GM08714 (cell line): ENCODE measurements around the gene SLC26A3.

Source experiments
- H3K4me3 ChIP-seq: fragments of 200-500 bp; sonication (Bioruptor generic); 2 replicates; pipeline ENCODE4 v1.5.1; 2014; ENCODE audit warnings: mild to moderate bottlenecking, low read length, inconsistent platforms
- ZNF274 ChIP-seq: IDR thresholded peaks from 2 replicates; pipeline ENCODE4 v1.6.1; 2012; ENCODE audit warnings: mild to moderate bottlenecking, low read depth, low read length

SLC26A3 gene

DNA sequence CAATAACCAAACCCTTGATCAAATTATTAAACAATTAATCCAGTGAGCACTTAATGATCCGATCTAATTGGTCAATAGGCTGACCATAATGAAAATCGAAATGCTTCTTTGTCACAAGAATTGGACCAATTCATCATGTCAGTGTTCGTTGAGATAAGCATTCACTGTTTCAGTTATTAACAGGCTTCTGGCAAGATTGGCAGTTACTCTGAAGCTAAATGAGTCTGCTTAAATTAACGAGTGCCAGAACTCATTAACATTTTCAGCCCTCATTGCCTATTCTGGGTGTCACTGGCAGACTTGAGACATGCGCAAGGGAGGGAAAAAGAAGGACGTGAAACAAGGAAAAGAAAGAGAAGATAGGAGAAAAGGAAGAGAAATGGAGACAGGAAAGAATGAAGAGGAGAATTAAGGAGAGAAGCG, 30.7 kb upstream of the SLC26A3 start:
- no peak overlapping the region for H3K4me3 ChIP-seq
- no peak for TF ChIP-seq ZNF274

DNA sequence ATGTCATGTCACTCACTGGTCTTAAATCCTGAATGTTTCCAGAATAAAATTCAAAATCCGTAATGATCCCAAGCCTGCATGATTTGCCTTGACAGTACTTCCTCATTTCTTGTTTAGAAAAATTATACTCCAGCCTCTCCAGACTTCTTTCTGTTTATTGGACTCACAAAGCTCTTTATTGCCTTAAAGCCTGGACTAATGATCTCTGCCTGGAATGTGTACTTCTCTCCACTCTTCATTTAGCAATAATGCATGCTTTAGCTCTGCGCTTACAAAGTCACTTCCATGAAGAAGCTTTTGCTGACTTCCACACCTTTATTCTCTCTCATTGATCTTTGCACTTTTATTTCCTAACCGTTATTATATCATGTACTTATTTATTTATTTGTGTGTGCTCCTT, 27.4 kb upstream of the SLC26A3 start:
- no peak for TF ChIP-seq ZNF274
- no peak overlapping the region for H3K4me3 ChIP-seq

DNA sequence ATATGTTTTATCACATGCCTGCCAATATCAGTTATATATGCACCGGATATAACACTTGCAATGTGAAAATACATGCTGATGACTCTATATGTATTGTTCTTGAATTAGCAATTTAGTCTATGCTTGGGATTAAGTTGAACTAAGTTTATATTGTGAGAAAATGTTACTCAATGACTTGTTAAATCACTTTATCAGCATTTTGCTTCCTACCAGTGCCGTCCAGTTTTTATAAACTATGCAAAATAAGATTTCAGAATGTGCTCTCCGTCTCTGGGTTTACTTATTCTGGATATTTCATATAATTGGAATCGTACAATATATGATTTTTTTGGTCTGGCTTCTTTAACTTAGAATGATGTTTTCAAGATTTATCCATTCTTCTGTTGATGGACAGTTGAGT, 25.5 kb upstream of the SLC26A3 start:
- no peak for TF ChIP-seq ZNF274
- H3K4me3 ChIP-seq, result no peak overlapping the region

DNA sequence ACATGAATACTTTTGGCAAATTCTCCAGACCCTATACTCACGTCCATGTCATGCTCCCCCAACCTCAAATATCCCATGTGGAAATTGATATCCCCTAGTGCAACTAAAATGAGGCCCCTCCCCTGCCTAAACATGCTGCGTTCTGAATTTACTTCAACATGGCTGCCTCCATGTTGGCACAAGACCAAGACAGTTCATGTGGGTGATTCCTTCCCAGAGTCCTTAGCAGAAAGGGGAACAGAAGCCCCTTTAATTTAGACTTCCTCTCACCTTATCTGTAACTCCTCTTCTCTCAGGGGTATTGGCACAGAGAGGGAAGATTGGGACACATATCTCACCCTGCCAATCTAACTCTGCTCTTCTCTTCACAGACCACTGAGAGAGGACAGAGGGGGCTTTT, 24.5 kb upstream of the SLC26A3 start:
- no peak for TF ChIP-seq ZNF274
- H3K4me3 ChIP-seq, result no peak overlapping the region

DNA sequence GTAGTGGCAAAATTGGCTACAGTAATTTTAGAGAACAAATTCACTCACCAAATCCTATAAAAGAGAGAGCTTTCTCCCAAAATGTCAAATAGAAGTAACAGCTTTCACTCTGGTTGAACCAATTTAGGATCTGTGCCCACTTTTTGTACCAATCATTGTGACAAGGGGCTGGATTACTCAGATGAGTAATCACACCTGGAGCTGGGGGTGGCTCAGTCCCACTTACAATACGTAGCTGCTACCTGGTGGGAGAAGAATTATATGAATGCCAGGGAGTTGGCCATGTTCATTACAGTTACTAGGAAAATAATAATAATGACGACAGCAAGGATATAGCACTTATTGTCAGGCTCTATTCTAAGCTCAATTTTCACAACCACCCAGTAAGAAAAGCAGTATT, 23.4 kb upstream of the SLC26A3 start:
- H3K4me3 ChIP-seq, result no peak overlapping the region
- TF ChIP-seq ZNF274, result no peak

DNA sequence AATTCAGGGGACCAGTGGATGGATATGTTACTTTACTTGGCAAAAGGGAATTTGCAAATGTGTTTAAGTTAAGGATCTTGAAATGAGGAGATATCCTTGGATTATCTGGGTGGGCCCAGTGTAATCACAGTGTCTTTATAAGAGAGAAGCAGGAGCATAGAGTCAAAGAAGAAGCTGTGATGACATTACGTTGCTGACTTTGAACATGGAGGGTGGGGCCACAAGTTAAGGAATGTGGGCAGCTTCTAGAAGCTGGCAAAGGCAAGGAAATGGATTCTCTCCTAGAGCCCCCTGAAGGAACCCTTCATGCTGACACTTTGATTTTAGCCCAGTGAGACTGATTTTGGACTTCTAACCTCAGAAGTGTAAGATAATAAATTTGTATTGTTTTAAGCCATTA, 21.8 kb upstream of the SLC26A3 start:
- no peak overlapping the region for H3K4me3 ChIP-seq
- no peak for TF ChIP-seq ZNF274

DNA sequence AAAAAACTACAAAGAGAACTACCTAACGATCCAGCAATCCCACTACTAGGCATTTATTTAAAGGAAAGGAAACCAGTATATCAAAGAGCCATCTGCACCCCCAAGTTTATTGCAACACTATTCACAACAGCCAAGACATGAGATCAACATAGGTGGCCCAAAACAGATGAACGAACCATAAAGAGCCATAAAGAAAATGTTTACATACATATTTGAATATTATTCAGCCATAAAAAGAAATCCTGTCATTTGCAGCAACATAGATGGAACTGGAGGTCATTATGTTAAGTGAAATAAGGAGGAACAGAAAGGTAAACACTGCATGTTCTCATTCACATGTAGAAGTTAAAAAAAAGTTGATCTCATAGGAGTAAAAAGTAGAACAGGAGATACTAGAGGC, 15.6 kb upstream of the SLC26A3 start:
- no peak for TF ChIP-seq ZNF274
- H3K4me3 ChIP-seq, result no peak overlapping the region

DNA sequence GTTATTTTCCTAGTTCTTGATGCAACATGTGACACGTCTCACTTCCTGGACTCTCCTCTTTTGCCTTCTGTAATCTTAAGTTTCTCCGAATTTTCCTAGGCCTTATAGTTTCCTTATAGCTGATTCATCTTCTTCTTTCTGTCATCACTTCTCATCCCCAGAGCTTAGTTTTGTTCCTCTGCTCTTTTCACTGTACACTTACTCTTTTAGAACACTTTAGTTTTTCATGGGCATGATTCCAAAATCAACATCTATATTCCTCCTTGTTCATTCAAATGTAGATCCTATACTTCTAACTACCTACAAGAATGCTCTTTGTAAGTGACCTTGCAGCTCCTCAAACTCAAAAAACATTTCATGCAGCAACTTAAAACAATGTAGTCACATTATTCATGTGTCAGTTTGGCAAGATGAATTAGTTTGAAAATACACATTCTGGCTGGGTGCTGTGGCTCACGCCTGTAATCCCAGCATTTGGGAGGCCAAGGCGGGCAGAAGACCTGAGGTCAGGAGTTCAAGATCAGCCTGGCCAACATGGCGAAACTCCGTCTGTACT, 13.1 kb upstream of the SLC26A3 start:
- no peak overlapping the region for H3K4me3 ChIP-seq
- TF ChIP-seq ZNF274, result no peak

DNA sequence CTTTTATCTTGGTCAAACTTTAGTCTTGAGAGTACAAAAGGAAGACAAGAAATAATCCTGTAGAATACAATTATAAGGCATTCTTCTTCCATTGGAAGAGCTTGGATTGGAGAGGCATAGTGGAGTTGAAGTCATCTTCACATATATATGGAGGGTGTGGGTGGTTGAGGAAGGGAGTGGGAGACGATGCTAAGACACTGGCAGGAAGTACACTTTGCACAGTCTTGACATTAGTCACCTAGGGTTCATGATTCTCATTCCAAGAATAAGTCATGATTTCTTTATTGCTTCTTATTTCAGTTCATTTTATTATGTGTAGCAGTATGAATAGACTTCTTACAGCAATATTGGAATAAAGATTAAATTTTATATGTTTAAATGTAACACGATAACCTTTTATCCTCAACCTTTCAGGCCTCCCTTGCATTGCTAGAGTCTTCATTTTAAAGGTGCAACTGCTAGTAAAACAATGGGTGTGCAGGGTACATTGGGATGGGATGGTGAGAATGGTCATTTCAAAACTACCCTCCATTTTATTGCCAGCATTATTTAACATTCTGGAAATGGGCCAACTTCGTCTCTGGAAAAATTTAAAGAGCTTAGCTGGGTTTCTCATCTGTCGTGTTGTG, 12.3 kb upstream of the SLC26A3 start:
- TF ChIP-seq ZNF274, result no peak

DNA sequence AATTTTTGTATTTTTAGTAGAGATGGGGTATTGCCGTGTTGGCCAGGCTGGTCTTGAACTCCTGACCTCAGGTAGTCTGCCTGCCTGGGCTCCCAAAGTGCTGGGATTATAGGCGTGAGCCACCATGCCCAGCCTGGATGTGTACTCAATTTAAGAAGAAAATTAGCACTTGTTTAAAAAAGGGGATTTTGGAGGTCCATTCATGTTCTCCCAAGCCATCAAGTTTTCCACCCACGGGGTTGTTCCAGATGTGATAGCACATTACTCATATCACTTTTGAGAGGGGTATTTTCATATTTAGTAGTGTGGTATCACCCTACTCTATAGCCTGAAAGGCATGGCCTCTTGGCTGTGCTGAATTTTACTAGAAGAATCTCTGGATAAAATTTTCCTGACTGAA, 10.5 kb upstream of the SLC26A3 start:
- no peak for TF ChIP-seq ZNF274
- no peak overlapping the region for H3K4me3 ChIP-seq

More for the DNA sequence above, 12.3 kb upstream of the SLC26A3 start:
- no peak overlapping the region for H3K4me3 ChIP-seq

DNA sequence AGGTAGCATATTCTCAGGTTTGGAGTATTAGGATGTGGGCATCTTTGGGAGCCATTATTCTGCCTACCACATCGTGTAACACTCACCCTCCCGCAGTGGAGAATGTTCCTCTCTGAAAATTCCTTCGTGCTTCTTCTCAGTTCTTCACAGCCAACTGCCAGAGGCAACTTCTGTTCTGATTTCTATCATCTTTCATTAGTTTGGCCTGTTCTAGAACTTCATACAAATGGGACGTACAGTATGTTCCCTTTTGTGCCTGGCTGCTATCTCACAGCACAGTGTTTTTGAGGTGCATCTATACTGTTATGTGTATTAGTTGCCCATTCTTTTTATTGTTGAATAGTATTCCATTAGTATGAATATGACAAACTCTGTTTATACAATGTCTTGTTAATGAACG, 8.9 kb upstream of the SLC26A3 start:
- no peak for TF ChIP-seq ZNF274
- H3K4me3 ChIP-seq, result no peak overlapping the region

DNA sequence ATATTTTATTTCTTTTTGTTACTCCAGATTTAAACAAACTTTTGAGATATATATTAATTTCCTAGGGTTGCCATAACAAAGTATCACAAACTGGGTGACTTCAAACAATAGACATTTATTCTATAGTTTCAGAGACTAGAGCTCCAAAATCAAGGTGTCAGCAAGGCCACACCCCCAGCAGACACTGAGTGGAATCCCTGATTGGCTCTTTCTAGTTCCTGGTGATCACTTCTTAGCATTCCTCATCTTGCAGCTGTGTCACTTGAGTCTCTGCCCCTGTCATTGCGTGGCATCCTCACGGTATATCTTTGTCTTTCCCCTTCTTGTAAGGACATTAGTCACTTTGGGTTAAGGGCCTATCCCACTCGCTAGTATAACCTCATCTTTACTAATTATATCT, 7.6 kb upstream of the SLC26A3 start:
- no peak overlapping the region for H3K4me3 ChIP-seq
- no peak for TF ChIP-seq ZNF274

DNA sequence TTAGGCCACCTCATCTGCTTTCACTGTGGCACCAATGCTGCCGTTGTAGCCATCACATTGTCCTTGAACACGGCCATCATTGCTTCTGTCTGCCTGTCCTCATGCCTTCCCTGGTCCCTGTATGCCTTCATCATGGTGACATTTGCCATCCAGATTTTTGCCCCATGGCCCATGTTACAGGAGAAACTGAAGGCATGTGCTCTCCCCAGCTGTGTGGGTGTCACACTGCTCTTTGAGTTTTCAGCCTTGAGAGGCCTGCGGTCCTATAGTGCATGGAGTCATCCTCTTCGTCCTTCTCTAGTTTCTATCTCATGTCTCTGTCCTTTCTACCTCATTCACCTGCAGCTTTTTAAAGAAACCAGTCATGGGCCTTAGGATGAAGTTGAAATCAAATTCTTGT, 6.2 kb upstream of the SLC26A3 start:
- TF ChIP-seq ZNF274, result no peak
- no peak overlapping the region for H3K4me3 ChIP-seq

DNA sequence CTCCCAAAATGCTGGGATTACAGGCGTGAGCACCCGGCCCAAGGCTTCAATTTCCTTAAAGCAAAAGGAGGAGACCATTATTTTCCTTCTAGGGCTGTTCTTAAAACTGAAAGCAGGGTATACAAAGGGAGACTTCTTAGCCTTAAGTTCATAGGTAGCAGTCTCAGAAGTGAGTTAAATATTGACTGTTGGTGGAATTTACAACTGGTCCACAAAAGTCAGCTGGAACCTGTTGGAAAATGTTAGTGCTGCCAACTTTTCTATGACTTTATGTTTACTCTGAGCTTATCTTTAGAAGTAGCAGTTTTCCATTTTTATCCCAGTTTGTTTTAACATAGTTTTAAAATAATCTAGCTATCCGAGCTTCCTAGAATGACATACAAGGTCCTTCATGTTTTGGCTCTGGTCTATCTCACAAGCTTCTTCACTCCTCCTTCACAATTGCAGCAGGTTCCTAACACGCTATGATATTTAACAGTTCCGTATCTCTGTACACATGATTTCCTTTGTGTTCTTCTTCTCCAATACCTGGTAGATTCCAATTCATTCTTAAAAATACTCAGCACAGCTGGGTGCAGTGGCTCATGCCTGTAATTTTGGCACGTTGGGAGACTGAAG, 3.3 kb downstream of the SLC26A3 start:
- no peak overlapping the region for H3K4me3 ChIP-seq
- TF ChIP-seq ZNF274, result no peak

DNA sequence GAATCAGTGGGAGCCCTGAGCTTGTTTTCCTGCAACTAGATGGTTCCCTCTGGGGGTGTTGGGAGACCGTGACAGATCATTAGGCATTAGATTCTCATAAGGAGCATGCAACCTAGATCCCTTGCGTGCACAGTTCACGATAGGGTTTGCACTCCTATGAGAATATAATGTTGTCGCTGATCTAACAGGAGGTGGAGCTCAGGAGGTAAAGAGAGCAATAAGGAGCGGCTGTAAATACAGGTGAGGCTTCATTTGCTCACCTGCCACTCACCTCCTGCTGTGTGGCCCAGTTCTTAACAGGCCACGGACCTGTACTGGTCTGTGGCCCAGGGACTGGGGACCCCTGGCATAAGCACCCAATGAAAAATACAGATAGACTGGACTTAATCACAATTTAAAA, 10.7 kb downstream of the SLC26A3 start:
- TF ChIP-seq ZNF274, result no peak
- no peak overlapping the region for H3K4me3 ChIP-seq
